ENCODE data around the gene RPSA.

DNA sequence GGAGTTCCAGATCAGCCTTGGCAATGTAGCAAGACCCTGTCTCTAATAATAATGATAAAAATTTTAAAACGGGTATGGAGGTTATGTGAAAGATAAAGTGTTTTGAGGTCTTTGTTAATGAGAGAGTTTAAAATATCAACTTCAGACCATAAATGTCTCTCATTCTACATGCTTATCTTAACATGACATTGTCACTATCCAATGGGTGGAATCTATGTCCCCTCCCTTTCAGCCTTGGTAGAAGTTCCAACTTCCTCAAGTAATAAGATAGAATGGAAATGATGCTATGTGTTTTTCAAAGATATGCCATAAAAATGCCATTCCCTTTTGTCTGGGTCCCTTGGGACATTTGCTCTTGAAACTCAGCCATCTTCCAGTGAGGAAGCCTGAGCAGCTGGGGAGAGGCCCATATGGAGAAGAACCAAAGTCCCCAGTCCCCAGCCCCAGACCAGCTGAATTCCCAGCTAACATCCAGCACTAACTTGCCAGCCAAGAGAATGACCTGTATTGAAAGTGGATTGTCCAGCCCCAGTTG lies 17.0 kb downstream of the RPSA start:
- TF ChIP-seq POLR2A (IDR thresholded peaks at IDR 0.05; ENCODE audit: low read length), result no peak
- no peak for TF ChIP-seq GATA1 (IDR thresholded peaks at IDR 0.05; ENCODE audit: low read depth, low read length)

Measured in erythroblast (primary cell).